Gastrocnemius medialis (tissue), 4 donors: ENCODE measurements around the gene TDRD12.

ENCODE experiments used
- POLR2A ChIP-seq, 2 donors: fragments of 450-650 bp; IDR thresholded peaks; one replicate each; pipeline ENCODE4 v1.6.1; 2017; ENCODE audit warnings: antibody characterized with exemption in 2 of 2, mild to moderate bottlenecking in 2 of 2, moderate library complexity in 2 of 2
- TF ChIP-seq, protein P1 (sequence below), 5 experiments: fragments of 450-650 bp in 3 of 5; fragments of 200-600 bp in 2 of 5; sonication (generic) in 2 of 5; IDR thresholded peaks in 4 of 5; conservative IDR thresholded peaks in 1 of 5; 1 replicate in 4 of 5; 2 replicates in 1 of 5; pipeline ENCODE4 v1.5.1; 2016 to 2019; ENCODE audit warnings: antibody characterized with exemption in 5 of 5, mild to moderate bottlenecking in 3 of 5, moderate library complexity in 3 of 5

DNA sequence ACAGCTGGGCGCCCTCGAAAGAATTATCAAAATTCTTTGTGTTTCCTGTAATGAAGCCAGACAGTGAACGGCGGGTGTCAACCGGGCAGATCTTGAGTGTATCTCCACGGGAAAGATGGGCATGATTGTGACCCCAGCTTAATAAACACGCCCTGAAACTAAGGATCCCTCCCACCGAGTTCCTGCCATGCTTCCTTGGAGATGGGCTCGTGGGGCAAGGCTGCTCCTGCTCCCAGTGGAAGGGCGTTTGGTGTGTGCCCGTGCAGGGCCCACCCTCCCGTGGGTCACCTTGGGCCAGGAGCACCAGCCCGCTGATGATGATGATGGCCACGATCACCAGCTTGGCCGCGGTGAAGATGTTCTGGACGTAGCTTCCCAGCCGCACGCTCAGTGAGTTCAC is 142.6 kb downstream of the TDRD12 start:
- TF ChIP-seq, protein P1, sequence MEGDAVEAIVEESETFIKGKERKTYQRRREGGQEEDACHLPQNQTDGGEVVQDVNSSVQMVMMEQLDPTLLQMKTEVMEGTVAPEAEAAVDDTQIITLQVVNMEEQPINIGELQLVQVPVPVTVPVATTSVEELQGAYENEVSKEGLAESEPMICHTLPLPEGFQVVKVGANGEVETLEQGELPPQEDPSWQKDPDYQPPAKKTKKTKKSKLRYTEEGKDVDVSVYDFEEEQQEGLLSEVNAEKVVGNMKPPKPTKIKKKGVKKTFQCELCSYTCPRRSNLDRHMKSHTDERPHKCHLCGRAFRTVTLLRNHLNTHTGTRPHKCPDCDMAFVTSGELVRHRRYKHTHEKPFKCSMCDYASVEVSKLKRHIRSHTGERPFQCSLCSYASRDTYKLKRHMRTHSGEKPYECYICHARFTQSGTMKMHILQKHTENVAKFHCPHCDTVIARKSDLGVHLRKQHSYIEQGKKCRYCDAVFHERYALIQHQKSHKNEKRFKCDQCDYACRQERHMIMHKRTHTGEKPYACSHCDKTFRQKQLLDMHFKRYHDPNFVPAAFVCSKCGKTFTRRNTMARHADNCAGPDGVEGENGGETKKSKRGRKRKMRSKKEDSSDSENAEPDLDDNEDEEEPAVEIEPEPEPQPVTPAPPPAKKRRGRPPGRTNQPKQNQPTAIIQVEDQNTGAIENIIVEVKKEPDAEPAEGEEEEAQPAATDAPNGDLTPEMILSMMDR (IDR thresholded peaks at IDR 0.05 in 4 of 5, conservative IDR thresholded peaks at IDR 0.05 in 1 of 5), result no peak
- no peak for TF ChIP-seq POLR2A (IDR thresholded peaks at IDR 0.05)
